Epidermal melanocyte (primary cell): ENCODE measurements around the gene KIF5C.

Experiments used
- DNase-seq: peaks from one replicate; pipeline ENCODE4 v3.0.0; 2011; ENCODE audit warnings: low spot score; ENCODE audit not compliant: insufficient read length

KIF5C gene

GRCh38 chr2:149040451-149040850, 165.4 kb downstream of the KIF5C start:
- no peak for DNase-seq

GRCh38 chr2:149041482-149041881, 166.5 kb downstream of the KIF5C start:
- DNase-seq: no peak

- DNase-seq: no peak
Observed at GRCh38 chr2:149042881-149043280, 167.9 kb downstream of the KIF5C start.

GRCh38 chr2:149044500-149044899, 169.5 kb downstream of the KIF5C start:
- DNase-seq: no peak

- no peak for DNase-seq
Observed at GRCh38 chr2:149047118-149047517, 172.1 kb downstream of the KIF5C start.

- DNase-seq: no peak
Observed at GRCh38 chr2:149049142-149049541, 174.1 kb downstream of the KIF5C start.

GRCh38 chr2:149050188-149050587, 175.2 kb downstream of the KIF5C start:
- no peak for DNase-seq

- DNase-seq: no peak
Observed at GRCh38 chr2:149055751-149056150, 180.7 kb downstream of the KIF5C start.

GRCh38 chr2:149056541-149057255, 181.7 kb downstream of the KIF5C start:
- DNase-seq: no peak

- DNase-seq: no peak
Observed at GRCh38 chr2:149057401-149057800, 182.4 kb downstream of the KIF5C start.

GRCh38 chr2:149058936-149059335, 183.9 kb downstream of the KIF5C start:
- DNase-seq: no peak

GRCh38 chr2:149059822-149060221, 184.8 kb downstream of the KIF5C start:
- DNase-seq: no peak

GRCh38 chr2:149061133-149061745, 186.2 kb downstream of the KIF5C start:
- DNase-seq: no peak

- no peak for DNase-seq
Observed at GRCh38 chr2:149062531-149062930, 187.5 kb downstream of the KIF5C start.

- no peak for DNase-seq
Observed at GRCh38 chr2:149063177-149063576, 188.2 kb downstream of the KIF5C start.

- no peak for DNase-seq
Observed at GRCh38 chr2:149064365-149064841, 189.4 kb downstream of the KIF5C start.

GRCh38 chr2:149064856-149065630, 190.0 kb downstream of the KIF5C start:
- DNase-seq: no peak

GRCh38 chr2:149068225-149068995, 193.4 kb downstream of the KIF5C start:
- DNase-seq: no peak

GRCh38 chr2:149068996-149069888, 194.2 kb downstream of the KIF5C start:
- no peak for DNase-seq

- DNase-seq: no peak
Observed at GRCh38 chr2:149070681-149071320, 195.8 kb downstream of the KIF5C start.
